Spleen (tissue), 11 donors: Measurements from ENCODE around the gene TNFRSF21. TPM values are rescaled to one million over a fixed set of nuclear protein-coding genes. Genes with fewer than 3 reads are reported as not detected.
A peak's percentile ranks its signal among the peaks of the same experiment; 100 is the strongest.

Source experiments
- DNase-seq: peaks from one replicate; pipeline ENCODE4 v3.0.0-alpha.2; 2020
- H3K27ac ChIP-seq, 8 donors: fragments of 200-600 bp; sonication (generic) in 7 of 8; 1 replicate in 4 of 8; 2 replicates in 4 of 8; pipeline versions ENCODE4 v1.5.0 to v1.8.0; 2016 to 2021; ENCODE audit warnings: inconsistent platforms in 4 of 8, mild to moderate bottlenecking in 4 of 8, moderate library complexity in 1 of 8
- H3K27me3 ChIP-seq, 7 donors: fragments of 200-600 bp; sonication (generic) in 6 of 7; replicated peaks in 1 of 7; 1 replicate in 4 of 7; 2 replicates in 3 of 7; pipeline versions ENCODE4 v1.5.0 to v1.8.0; 2016 to 2021; ENCODE audit warnings: inconsistent platforms in 3 of 7, mild to moderate bottlenecking in 1 of 7
- H3K36me3 ChIP-seq, 6 donors: fragments of 200-600 bp; sonication (generic) in 5 of 6; 1 replicate in 4 of 6; 2 replicates in 2 of 6; pipeline versions ENCODE4 v1.5.0 to v1.8.0; 2016 to 2021; ENCODE audit warnings: inconsistent platforms in 2 of 6
- H3K4me1 ChIP-seq, 6 donors: fragments of 200-600 bp; sonication (generic) in 5 of 6; 1 replicate in 3 of 6; 2 replicates in 3 of 6; pipeline versions ENCODE4 v1.5.0 to v1.8.0; 2016 to 2021; ENCODE audit warnings: inconsistent platforms in 3 of 6
- H3K4me3 ChIP-seq, 8 donors: fragments of 200-600 bp; sonication (generic) in 7 of 8; 1 replicate in 4 of 8; 2 replicates in 4 of 8; pipeline versions ENCODE4 v1.5.0 to v1.8.0; 2016 to 2021; ENCODE audit warnings: inconsistent platforms in 4 of 8, mild to moderate bottlenecking in 4 of 8, moderate library complexity in 2 of 8
- H3K9me3 ChIP-seq, 8 donors: fragments of 200-600 bp; sonication (generic) in 7 of 8; 1 replicate in 4 of 8; 2 replicates in 4 of 8; pipeline versions ENCODE4 v1.5.0 to v1.8.0; 2016 to 2021; ENCODE audit warnings: inconsistent platforms in 4 of 8
- CTCF ChIP-seq, 11 experiments: fragments of 200-600 bp in 7 of 11; fragments of 450-650 bp in 4 of 11; sonication (generic) in 4 of 11; IDR thresholded peaks in 8 of 11; conservative IDR thresholded peaks in 3 of 11; 1 replicate in 7 of 11; 2 replicates in 4 of 11; pipeline versions ENCODE4 v1.4.0 to v1.8.0; 2016 to 2021; ENCODE audit warnings: antibody characterized with exemption in 11 of 11, inconsistent platforms in 4 of 11, mild to moderate bottlenecking in 1 of 11
- POLR2A ChIP-seq, 3 donors: fragments of 450-650 bp; IDR thresholded peaks; one replicate each; pipeline ENCODE4 v1.5.1; 2017; ENCODE audit warnings: antibody characterized with exemption in 3 of 3, mild to moderate bottlenecking in 1 of 3
- POLR2AphosphoS5 ChIP-seq, 3 donors: sonication (generic); formaldehyde crosslinking; IDR thresholded peaks; one replicate each; pipeline ENCODE4 v1.5.1; 2017; ENCODE audit warnings: antibody characterized with exemption in 3 of 3
- WGBS, 5 donors: extraction: QIAGEN DNeasy Blood & Tissue Kit in 3 of 5; methylation state at CpG; one replicate each; pipeline versions ENCODE4 v1.1.5 to v1.1.7; 2013 to 2018; 5-methylcytosine and 5-hydroxymethylcytosine counted together
- intact Hi-C: fragments of 100-400 bp; cut with DNase I; formaldehyde crosslinking; loops from one replicate; pipeline ENCODE4 v1.15.0; 2023; ENCODE audit warnings: low total_unique reads
- polyA plus RNA-seq, 3 donors: library from polyadenylated mRNA; stranded (reverse); fragments of 200-250 nt; gene quantifications; one replicate each; pipeline ENCODE4 v1.2.1, GENCODE V29; 2013
- total RNA-seq, 7 donors: library from RNA; depleted of rRNA in 3 of 7; stranded (reverse); fragments of >200 nt in 3 of 7; fragmentation: NEBNext Ultra II Directional in 4 of 7; extraction: Animal tissue kit (Norgen Biotek cat#: 25700) in 4 of 7; gene quantifications; one replicate each; pipeline versions ENCODE4 v1.1.0 to v1.2.1, GENCODE V29; 2016 to 2021
- donor health status: healthy with polysubstance abuse.
- donor health status: DM: no; HTN: no; CAD: no; lungs with moderate emphysema.
- donor health status: DM: no; HTN: no; CAD: no.
- donor health status: Bipolar disorder and iron deficiency.
- donor health status: healthy.
- donor health status: DM: no; HTN: no; CAD: no.
- donor health status: DM: yes; HTN: yes; CAD: no.

TNFRSF21 gene
- total and polyA plus RNA-seq, 10 donors = 3.3 to 40.4 (median 23.0) TPM

- Histone ChIP-seq H3K4me1 (peaks cover under 1 to 18% (median 5%) of the 10 kb centered on the region in 6 donors), H3K4me3 (no peak overlapping the region), H3K27me3 (no peaks in the 10 kb centered on the region), H3K27ac (no peak overlapping the region), H3K9me3 (no peaks in the 10 kb centered on the region), H3K36me3 (no peaks in the 10 kb centered on the region)
- no peak for DNase-seq
- intact Hi-C loops = no loop called here
- no peak for TF ChIP-seq CTCF (IDR thresholded peaks at IDR 0.05 in 8 of 11, conservative IDR thresholded peaks at IDR 0.05 in 3 of 11)
- TF ChIP-seq POLR2AphosphoS5 (IDR thresholded peaks at IDR 0.05) = no peak
- no peak for TF ChIP-seq POLR2A (IDR thresholded peaks at IDR 0.05)
Observed at GRCh38 chr6:47355496-47355895, 45.8 kb upstream of the TNFRSF21 start.

- H3K27me3 ChIP-seq = no peaks in the 10 kb centered on the region
- intact Hi-C loops = no loop called here
- TF ChIP-seq CTCF (IDR thresholded peaks at IDR 0.05 in 8 of 11, conservative IDR thresholded peaks at IDR 0.05 in 3 of 11) = no peak
- no peak for TF ChIP-seq POLR2AphosphoS5 (IDR thresholded peaks at IDR 0.05)
- WGBS, 5 donors = 21 to 41% (median 33%) methylated on average over 1 of the region's 1 CpG
- H3K4me3 ChIP-seq = no peak overlapping the region
- H3K36me3 ChIP-seq = no peaks in the 10 kb centered on the region
- H3K9me3 ChIP-seq = no peaks in the 10 kb centered on the region
- H3K4me1 ChIP-seq = peaks cover 0 to 12% (median 1%) of the 10 kb centered on the region in 6 donors
- no peak for DNase-seq
- peak overlapping the region in 1 of 8 donors; percentile 28 for H3K27ac ChIP-seq
Observed at GRCh38 chr6:47353871-47354270, 44.2 kb upstream of the TNFRSF21 start.

- H3K4me1 ChIP-seq = peaks cover 0 to 12% (median 0%) of the 10 kb centered on the region in 6 donors
- 49 to 89% (median 60%) methylated on average over 2 of the region's 2 CpGs for WGBS, 5 donors
- no peak for TF ChIP-seq POLR2AphosphoS5 (IDR thresholded peaks at IDR 0.05)
- TF ChIP-seq POLR2A (IDR thresholded peaks at IDR 0.05) = no peak
- TF ChIP-seq CTCF (IDR thresholded peaks at IDR 0.05 in 8 of 11, conservative IDR thresholded peaks at IDR 0.05 in 3 of 11) = no peak
- no peaks in the 10 kb centered on the region for H3K36me3 ChIP-seq
- no peak overlapping the region for H3K27ac ChIP-seq
- intact Hi-C loops = no loop called here
- H3K4me3 ChIP-seq = no peak overlapping the region
- H3K27me3 ChIP-seq = no peaks in the 10 kb centered on the region
- H3K9me3 ChIP-seq = no peaks in the 10 kb centered on the region
- no peak for DNase-seq
Observed at GRCh38 chr6:47352966-47353365, 43.3 kb upstream of the TNFRSF21 start.

GRCh38 chr6:47352194-47352920 lies 42.7 kb upstream of the TNFRSF21 start:
- H3K36me3 ChIP-seq = no peaks in the 10 kb centered on the region
- intact Hi-C loops = no loop called here
- 39 to 65% (median 52%) methylated on average over 5 of the region's 5 CpGs for WGBS, 5 donors
- DNase-seq = no peak
- no peak overlapping the region for H3K27ac ChIP-seq
- no peak overlapping the region for H3K4me3 ChIP-seq
- H3K9me3 ChIP-seq = no peaks in the 10 kb centered on the region
- no peak for TF ChIP-seq CTCF (IDR thresholded peaks at IDR 0.05 in 8 of 11, conservative IDR thresholded peaks at IDR 0.05 in 3 of 11)
- TF ChIP-seq POLR2A (IDR thresholded peaks at IDR 0.05) = no peak
- no peak for TF ChIP-seq POLR2AphosphoS5 (IDR thresholded peaks at IDR 0.05)
- no peaks in the 10 kb centered on the region for H3K27me3 ChIP-seq
- peaks cover 0 to 12% (median 0%) of the 10 kb centered on the region in 6 donors for H3K4me1 ChIP-seq
